ENCODE data around the gene DCUN1D2. TPM values are rescaled to one million over a fixed set of nuclear protein-coding genes. Genes with fewer than 3 reads are reported as not detected.
A peak's percentile ranks its signal among the peaks of the same experiment; 100 is the strongest.

DCUN1D2 gene
- total RNA-seq, 2 donors from 2014 or later, result 12.2 to 14.5 TPM

DNA sequence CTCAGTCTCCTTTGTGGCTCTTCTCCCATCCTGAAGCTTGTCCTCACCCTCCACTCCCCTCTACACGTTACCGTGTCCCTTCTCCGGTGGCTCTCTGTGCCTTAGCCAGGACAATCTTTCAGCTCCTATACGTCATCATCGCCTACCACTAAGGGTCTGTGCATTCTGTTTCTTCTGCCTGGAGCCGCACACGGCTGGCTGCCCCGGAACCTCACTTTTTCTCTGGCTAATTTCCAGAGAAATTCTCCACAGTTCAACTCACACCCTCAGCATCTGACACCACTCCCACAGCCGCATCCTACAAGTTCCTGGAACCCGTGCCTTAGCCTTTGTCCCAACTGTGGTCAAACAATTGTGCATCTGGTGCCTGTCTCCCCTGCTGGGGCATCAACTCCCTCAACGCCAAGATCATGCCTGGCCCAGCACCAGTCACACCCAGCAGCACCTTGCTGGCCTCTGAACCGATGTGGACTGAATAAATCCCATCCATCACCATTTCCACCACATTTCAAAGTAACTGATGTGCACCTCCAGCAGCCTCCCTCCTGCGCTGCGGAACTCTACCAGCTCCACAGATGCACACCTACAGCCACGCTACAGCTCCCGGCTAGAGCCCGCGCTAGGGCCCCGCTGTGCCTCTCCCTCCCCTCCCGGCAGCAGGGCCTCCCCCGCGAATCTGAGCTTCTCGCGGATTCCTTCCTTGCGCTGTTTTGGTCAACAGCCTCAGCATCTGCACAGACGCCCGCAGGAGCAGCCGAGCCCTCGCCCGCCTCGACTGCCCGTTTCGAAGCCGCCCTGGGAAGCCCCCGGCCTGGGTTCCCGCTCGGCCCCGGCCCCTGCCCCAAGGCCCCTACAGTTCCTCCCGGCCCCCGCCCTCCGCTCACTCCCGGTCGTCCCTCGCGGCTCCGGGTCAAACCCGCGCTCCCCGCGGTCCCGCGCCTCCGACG lies 689 bp downstream of the DCUN1D2 start:
- intact Hi-C loops (cut with DNase I), result no loop called here

DNA sequence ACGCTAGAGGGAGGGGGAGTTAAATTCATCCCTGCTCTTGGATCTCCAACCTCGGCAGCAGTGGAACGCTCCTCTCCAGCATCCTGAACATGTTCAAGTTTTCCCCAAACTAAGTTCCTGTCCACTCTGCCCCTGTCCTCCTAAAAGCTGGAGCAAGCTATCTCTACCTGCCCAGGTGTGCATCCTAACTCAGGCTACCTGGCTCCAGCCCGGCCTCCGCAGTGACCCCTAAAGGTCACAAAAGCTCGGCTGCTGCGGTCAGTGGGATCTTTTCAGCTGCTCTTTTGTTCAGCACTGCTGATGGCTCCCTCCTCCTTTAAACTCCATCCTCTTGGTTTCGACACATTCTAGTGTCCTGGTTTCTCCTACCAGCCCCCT lies 1.4 kb downstream of the DCUN1D2 start:
- 31% methylated on average over 8 of the region's 8 CpGs for WGBS, 2 donors
- intact Hi-C loops (cut with DNase I), result no loop called here
- Histone ChIP-seq H3K9me3 (no peaks in the 10 kb centered on the region), H3K4me1 (peaks cover 45% of the 10 kb centered on the region), H3K27ac (no peak overlapping the region), H3K4me3 (no peak overlapping the region), H3K36me3 (replicated peaks in 1 of 2; ENCODE audit: insufficient read depth in 1 of 2, low read depth in 2 of 2) (no peaks in the 10 kb centered on the region), H3K27me3 (no peaks in the 10 kb centered on the region)
- DNase-seq, result peak in 1 of 4 donors; percentile 32
- ATAC-seq, result no peak
- TF ChIP-seq, protein P1, sequence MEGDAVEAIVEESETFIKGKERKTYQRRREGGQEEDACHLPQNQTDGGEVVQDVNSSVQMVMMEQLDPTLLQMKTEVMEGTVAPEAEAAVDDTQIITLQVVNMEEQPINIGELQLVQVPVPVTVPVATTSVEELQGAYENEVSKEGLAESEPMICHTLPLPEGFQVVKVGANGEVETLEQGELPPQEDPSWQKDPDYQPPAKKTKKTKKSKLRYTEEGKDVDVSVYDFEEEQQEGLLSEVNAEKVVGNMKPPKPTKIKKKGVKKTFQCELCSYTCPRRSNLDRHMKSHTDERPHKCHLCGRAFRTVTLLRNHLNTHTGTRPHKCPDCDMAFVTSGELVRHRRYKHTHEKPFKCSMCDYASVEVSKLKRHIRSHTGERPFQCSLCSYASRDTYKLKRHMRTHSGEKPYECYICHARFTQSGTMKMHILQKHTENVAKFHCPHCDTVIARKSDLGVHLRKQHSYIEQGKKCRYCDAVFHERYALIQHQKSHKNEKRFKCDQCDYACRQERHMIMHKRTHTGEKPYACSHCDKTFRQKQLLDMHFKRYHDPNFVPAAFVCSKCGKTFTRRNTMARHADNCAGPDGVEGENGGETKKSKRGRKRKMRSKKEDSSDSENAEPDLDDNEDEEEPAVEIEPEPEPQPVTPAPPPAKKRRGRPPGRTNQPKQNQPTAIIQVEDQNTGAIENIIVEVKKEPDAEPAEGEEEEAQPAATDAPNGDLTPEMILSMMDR (IDR thresholded peaks at IDR 0.05), result no peak
- no peak for TF ChIP-seq POLR2A (IDR thresholded peaks at IDR 0.05)

More for the DNA sequence above, 689 bp downstream of the DCUN1D2 start:
- Histone ChIP-seq H3K4me1 (peaks cover 51% of the 10 kb centered on the region), H3K9me3 (no peaks in the 10 kb centered on the region), H3K36me3 (replicated peaks in 1 of 2; ENCODE audit: insufficient read depth in 1 of 2, low read depth in 2 of 2) (no peaks in the 10 kb centered on the region), H3K27me3 (no peaks in the 10 kb centered on the region), H3K27ac (peak overlapping the region; percentile 84 to 89 (median 86)), H3K4me3 (peak overlapping the region; percentile 51)
- ATAC-seq (peak; percentile 7), DNase-seq (peak in 2 of 4 donors; percentile 35 to 50)
- no peak for TF ChIP-seq POLR2A (IDR thresholded peaks at IDR 0.05)
- TF ChIP-seq, protein P1 (IDR thresholded peaks at IDR 0.05), result no peak
- 3 to 5% methylated on average over 14 to 47 of the region's 54 CpGs for WGBS, 2 donors

DNA sequence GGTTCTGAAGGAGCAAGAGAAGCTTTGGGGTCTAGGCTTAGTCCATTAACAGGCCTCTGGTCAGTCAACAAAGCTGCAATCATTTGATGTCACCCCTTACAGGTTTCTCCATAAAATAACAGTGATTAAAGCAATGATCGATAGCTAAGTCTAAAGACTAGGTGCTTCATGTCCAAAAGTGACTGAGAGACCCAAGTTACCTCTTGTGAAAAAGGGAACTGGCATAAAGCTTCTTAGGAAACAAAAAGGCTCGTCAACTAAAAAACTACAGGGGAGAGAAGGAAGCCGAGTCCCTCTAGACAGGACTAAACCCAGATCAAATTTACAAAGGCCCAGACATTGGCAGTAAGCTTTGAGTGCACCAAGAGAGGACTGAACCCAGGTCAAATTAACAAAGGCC lies 2.2 kb downstream of the DCUN1D2 start:
- intact Hi-C loops (cut with DNase I), result no loop called here
- Histone ChIP-seq H3K4me1 (peaks cover 36% of the 10 kb centered on the region), H3K4me3 (no peak overlapping the region), H3K36me3 (replicated peaks in 1 of 2; ENCODE audit: insufficient read depth in 1 of 2, low read depth in 2 of 2) (no peaks in the 10 kb centered on the region), H3K9me3 (no peaks in the 10 kb centered on the region), H3K27me3 (no peaks in the 10 kb centered on the region), H3K27ac (no peak overlapping the region)
- ATAC-seq (no peak), DNase-seq (no peak)
- WGBS, 2 donors, result 80 to 85% methylated on average over 3 of the region's 3 CpGs
- no peak for TF ChIP-seq POLR2A (IDR thresholded peaks at IDR 0.05)
- TF ChIP-seq, protein P1 (IDR thresholded peaks at IDR 0.05), result no peak

DNA sequence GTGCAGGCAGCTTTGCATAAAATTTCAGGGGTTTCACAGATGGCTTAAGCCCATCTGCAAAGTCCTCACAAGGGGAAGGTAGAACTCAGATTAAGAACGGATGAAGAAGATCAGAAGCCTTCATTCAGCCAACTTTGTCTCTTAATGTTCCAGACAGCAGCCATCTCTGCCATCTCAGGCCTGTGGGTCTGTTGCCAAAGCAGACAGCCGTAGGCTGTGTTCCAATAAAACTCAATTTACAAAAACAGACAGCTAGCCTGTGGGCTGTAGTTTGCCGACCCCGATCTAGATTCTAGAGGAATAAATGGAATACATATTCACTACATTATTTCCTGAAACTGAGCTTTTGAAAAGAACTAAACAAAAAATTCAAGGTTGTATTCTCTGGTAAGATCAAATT lies 3.8 kb downstream of the DCUN1D2 start:
- Histone ChIP-seq H3K27me3 (no peaks in the 10 kb centered on the region), H3K4me3 (no peak overlapping the region), H3K27ac (no peak overlapping the region), H3K9me3 (no peaks in the 10 kb centered on the region), H3K36me3 (replicated peaks in 1 of 2; ENCODE audit: insufficient read depth in 1 of 2, low read depth in 2 of 2) (no peaks in the 10 kb centered on the region), H3K4me1 (peaks cover 20% of the 10 kb centered on the region)
- DNase-seq (no peak), ATAC-seq (no peak)
- intact Hi-C loops (cut with DNase I), result no loop called here
- 68 to 72% methylated on average over 4 of the region's 4 CpGs for WGBS, 2 donors
- TF ChIP-seq, protein P1 (IDR thresholded peaks at IDR 0.05), result no peak
- no peak for TF ChIP-seq POLR2A (IDR thresholded peaks at IDR 0.05)
